Measurements from ENCODE around the gene SERTAD3.
A peak's percentile ranks its signal among the peaks of the same experiment; 100 is the strongest.

SERTAD3 gene

GRCh38 chr19:40425450-40426287 lies 18.5 kb downstream of the SERTAD3 start, which contains the start of gene SERTAD1:
Gene SERTAD1, minus strand, starts transcription at chr19:40425992. Its CDS starts 2,446 bp downstream, at chr19:40423546.
- peaks cover 6 to 7% of the 10 kb centered on the region in 2 donors for H3K36me3 Mint-ChIP-seq
- peaks cover 15 to 21% of the 10 kb centered on the region in 2 donors for H3K4me1 Mint-ChIP-seq
- H3K9me3 Mint-ChIP-seq, result no peaks in the 10 kb centered on the region
- ATAC-seq (replicated peaks) (peak; percentile 89 to 91), DNase-seq (peak; percentile 100)
- H3K27me3 Mint-ChIP-seq, result no peaks in the 10 kb centered on the region
- H3K27ac Mint-ChIP-seq, result peak within 1 kb of the TSS; percentile 95
- H3K4me3 Mint-ChIP-seq, result peak within 1 kb of the TSS; percentile 83 to 93

GRCh38 chr19:40424637-40425449 lies 19.3 kb downstream of the SERTAD3 start:
- Mint-ChIP-seq H3K4me1 (peaks cover 15 to 21% of the 10 kb centered on the region in 2 donors), H3K36me3 (peaks cover 6 to 7% of the 10 kb centered on the region in 2 donors), H3K27ac (peak overlapping the region; percentile 95), H3K27me3 (no peaks in the 10 kb centered on the region), H3K9me3 (no peaks in the 10 kb centered on the region), H3K4me3 (peak overlapping the region; percentile 83 to 93)
- ATAC-seq (replicated peaks) (no peak), DNase-seq (no peak)

DNA sequence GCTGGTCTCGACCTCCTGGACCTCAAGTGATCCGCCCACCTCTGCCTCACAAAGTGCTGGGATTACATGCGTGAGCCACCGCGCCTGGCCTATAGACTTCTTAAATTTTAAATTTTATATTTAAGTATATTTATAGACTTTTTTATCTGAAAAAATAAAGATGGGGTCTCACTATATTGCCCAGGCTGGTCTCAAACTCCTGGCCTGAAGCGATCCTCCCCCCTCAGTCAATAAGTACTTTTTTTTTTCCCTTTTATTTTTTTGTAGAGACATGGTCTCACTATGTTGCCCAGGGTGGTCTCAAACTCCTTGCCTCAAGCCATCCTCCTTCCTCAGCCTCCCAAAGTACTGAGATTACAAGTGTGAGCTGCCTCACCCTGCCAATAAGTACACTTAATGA lies 20.2 kb downstream of the SERTAD3 start:
- Mint-ChIP-seq H3K36me3 (peaks cover 6 to 7% of the 10 kb centered on the region in 2 donors), H3K27ac (no peak overlapping the region), H3K4me3 (no peak overlapping the region), H3K27me3 (no peaks in the 10 kb centered on the region), H3K9me3 (no peaks in the 10 kb centered on the region), H3K4me1 (peaks cover 15 to 21% of the 10 kb centered on the region in 2 donors)
- no peak for ATAC-seq (replicated peaks)
- no peak for DNase-seq

GRCh38 chr19:40422748-40423566 lies 21.2 kb downstream of the SERTAD3 start:
- Mint-ChIP-seq H3K4me1 (peaks cover 16 to 26% of the 10 kb centered on the region in 2 donors), H3K4me3 (no peak overlapping the region), H3K36me3 (peaks cover 6 to 7% of the 10 kb centered on the region in 2 donors), H3K9me3 (no peaks in the 10 kb centered on the region), H3K27me3 (peaks cover 5 to 6% of the 10 kb centered on the region in 2 donors), H3K27ac (no peak overlapping the region)
- DNase-seq (no peak), ATAC-seq (replicated peaks) (no peak)

- no peak for ATAC-seq (replicated peaks)
- Mint-ChIP-seq H3K27me3 (peaks cover 5 to 14% of the 10 kb centered on the region in 2 donors), H3K36me3 (peaks cover 6 to 7% of the 10 kb centered on the region in 2 donors), H3K4me1 (peaks cover 17 to 33% of the 10 kb centered on the region in 2 donors), H3K27ac (no peak overlapping the region), H3K9me3 (no peaks in the 10 kb centered on the region), H3K4me3 (no peak overlapping the region)
- DNase-seq, result no peak
These were observed 22.0 kb downstream of the SERTAD3 start for GRCh38 chr19:40421993-40422747.

DNA sequence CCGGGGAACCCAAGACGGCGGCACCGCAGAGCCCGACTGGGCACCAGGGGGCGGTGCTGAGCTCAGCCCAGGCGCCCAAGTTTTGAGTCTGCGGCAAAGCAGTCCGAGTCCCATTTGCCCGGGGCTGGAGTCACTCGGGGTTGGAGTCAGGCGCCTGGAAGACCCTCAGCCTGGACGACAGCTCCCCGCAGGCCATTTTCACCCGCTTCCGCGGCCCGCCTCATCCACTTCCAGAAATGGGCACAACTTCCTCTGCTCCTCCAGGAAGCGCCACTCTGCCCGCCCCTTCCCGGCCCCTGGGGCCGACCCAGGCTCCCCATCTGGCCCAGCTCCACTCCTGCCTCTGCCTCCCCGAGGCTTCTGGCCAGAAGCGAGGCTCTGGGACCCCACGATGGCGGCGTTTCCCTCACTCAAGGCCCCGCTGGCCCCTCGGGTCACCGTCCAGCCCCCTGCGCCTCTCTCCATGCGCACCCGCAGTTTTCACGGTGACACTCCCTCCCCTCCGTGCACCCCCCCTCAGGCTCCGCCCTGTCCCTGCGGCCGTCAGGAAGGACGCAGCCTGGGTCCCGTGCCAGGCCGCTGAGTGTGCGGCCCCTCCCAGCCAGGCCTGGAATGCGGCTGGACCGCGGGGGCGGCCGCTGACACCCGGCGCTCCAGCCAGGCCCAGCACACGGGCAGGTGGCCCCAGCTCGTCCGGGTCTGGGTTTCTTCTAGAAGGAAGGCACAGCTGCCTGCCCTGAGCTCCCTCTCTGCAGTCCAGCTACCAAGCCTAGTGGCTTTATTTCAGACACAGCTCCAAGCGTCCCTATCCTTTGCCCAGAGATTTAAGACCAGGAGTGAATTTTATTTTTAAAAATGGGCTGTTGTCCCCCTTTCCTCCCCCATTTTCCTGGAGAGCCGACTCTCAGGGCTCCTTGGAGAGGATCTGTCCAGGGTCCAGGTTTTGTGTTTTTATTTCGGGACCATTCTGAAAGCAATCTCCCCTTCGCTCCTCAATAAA lies 23.1 kb downstream of the SERTAD3 start:
- Mint-ChIP-seq H3K9me3 (no peaks in the 10 kb centered on the region), H3K4me1 (peaks cover 19 to 35% of the 10 kb centered on the region in 2 donors), H3K4me3 (peak overlapping the region; percentile 86 to 96), H3K36me3 (peaks cover 6 to 7% of the 10 kb centered on the region in 2 donors), H3K27ac (peak overlapping the region; percentile 96), H3K27me3 (peaks cover 5 to 15% of the 10 kb centered on the region in 2 donors)
- DNase-seq (peak; percentile 79), ATAC-seq (replicated peaks) (peak; percentile 60 to 64)

GRCh38 chr19:40420451-40420765 lies 23.7 kb downstream of the SERTAD3 start:
- Mint-ChIP-seq H3K27me3 (peaks cover 5 to 15% of the 10 kb centered on the region in 2 donors), H3K9me3 (no peaks in the 10 kb centered on the region), H3K4me1 (peaks cover 19 to 34% of the 10 kb centered on the region in 2 donors), H3K27ac (peak overlapping the region; percentile 96), H3K36me3 (peaks cover 6 to 7% of the 10 kb centered on the region in 2 donors), H3K4me3 (peak overlapping the region; percentile 86 to 96)
- no peak for DNase-seq
- ATAC-seq (replicated peaks), result no peak

DNA sequence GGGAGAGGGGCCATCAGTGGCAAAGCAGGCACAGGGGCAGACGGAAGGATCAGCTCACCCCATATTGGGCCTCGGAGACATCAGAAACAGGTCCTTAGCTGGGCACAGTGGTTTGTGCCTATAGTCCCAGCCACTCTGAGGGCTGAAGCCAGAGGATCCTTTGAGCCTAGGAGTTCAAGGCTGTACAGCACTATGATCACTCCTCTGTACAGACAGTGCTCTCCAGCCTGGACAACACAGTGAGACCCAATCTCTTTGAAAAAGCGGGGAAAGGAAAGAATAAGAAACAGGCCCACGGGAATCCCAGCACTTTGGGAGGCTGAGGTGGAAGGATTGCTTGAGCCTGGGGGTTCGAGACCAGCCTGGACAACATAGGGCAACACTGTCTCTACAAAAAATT lies 24.4 kb downstream of the SERTAD3 start:
- Mint-ChIP-seq H3K36me3 (peaks cover 4 to 7% of the 10 kb centered on the region in 2 donors), H3K9me3 (no peaks in the 10 kb centered on the region), H3K27me3 (peaks cover 5 to 15% of the 10 kb centered on the region in 2 donors), H3K27ac (peak overlapping the region; percentile 68), H3K4me3 (peak overlapping the region in 1 of 2 donors; percentile 56), H3K4me1 (peaks cover 19 to 33% of the 10 kb centered on the region in 2 donors)
- no peak for ATAC-seq (replicated peaks)
- no peak for DNase-seq

DNA sequence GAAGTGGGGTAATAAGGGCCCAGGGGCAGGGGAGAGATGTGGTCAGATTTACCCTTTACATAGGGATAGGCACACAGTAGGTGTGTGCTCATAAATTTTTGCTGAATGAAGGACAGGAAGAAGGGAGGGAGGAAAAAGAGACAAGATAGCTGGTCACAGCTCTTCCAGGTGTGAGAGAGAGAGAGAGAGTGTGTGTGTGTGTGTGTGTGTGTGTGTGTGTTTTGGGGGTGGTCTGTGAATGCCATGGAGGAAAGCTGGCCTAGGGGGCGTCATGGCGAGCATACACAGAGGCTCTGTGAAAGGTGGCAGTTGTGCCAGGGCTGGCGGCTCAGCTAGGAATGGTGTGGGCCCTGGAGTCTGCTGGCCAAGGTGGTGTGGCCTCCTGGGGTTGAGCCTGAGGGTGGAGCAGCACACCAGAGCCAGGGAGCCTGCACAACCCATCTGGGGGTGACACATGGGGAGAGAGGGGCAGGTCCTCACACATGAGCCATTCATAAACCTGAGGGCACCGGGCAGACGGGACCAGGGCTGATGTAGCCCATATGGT lies 25.0 kb downstream of the SERTAD3 start:
- ATAC-seq (replicated peaks) (no peak), DNase-seq (no peak)
- Mint-ChIP-seq H3K4me3 (no peak overlapping the region), H3K4me1 (peaks cover 14 to 27% of the 10 kb centered on the region in 2 donors), H3K9me3 (no peaks in the 10 kb centered on the region), H3K27me3 (peaks cover 5 to 15% of the 10 kb centered on the region in 2 donors), H3K36me3 (peaks cover 0 to 7% of the 10 kb centered on the region in 2 donors), H3K27ac (no peak overlapping the region)

DNA sequence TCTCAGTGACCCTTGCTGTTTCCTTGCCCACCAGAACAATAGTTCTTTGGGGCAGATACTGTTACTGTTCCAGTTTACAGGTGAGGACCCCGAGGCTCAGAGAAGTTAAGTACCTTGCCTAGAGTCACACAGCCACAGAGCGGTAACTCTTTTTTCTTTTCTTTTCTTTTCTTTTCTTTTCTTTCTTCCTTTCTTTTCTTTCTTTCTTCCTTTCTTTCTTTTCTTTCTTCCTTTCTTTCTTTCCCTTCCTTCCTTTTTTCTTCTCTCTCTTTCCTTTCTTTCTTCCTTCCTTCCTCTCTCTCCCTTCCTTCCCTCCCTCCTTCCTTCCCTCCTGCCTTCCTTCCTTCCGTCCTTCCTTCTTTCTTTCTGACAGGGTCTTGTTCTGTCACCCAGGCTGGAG lies 26.1 kb downstream of the SERTAD3 start:
- ATAC-seq (replicated peaks) (no peak), DNase-seq (no peak)
- no peak overlapping the region for H3K4me3 Mint-ChIP-seq
- no peaks in the 10 kb centered on the region for H3K9me3 Mint-ChIP-seq
- H3K36me3 Mint-ChIP-seq, result peaks cover 0 to 7% of the 10 kb centered on the region in 2 donors
- peaks cover 9 to 23% of the 10 kb centered on the region in 2 donors for H3K27me3 Mint-ChIP-seq
- no peak overlapping the region for H3K27ac Mint-ChIP-seq
- peaks cover 14 to 21% of the 10 kb centered on the region in 2 donors for H3K4me1 Mint-ChIP-seq

- peaks cover 9 to 25% of the 10 kb centered on the region in 2 donors for H3K27me3 Mint-ChIP-seq
- no peak for ATAC-seq (replicated peaks)
- no peak for DNase-seq
- H3K9me3 Mint-ChIP-seq, result no peaks in the 10 kb centered on the region
- peaks cover 0 to 4% of the 10 kb centered on the region in 2 donors for H3K36me3 Mint-ChIP-seq
- H3K27ac Mint-ChIP-seq, result no peak overlapping the region
- H3K4me3 Mint-ChIP-seq, result no peak overlapping the region
- H3K4me1 Mint-ChIP-seq, result peaks cover 14 to 18% of the 10 kb centered on the region in 2 donors
These were observed 26.5 kb downstream of the SERTAD3 start for GRCh38 chr19:40417643-40417981.

- DNase-seq (no peak), ATAC-seq (replicated peaks) (no peak)
- Mint-ChIP-seq H3K4me3 (peak overlapping the region in 1 of 2 donors; percentile 17), H3K36me3 (no peaks in the 10 kb centered on the region), H3K27me3 (peaks cover 10 to 29% of the 10 kb centered on the region in 2 donors), H3K9me3 (no peaks in the 10 kb centered on the region), H3K4me1 (peaks cover 12 to 18% of the 10 kb centered on the region in 2 donors), H3K27ac (peak overlapping the region; percentile 1)
These were observed 27.1 kb downstream of the SERTAD3 start for GRCh38 chr19:40416918-40417642.
